Natural killer cell (primary cell): ENCODE results near the gene GAREM1. TPM values are rescaled to one million over a fixed set of nuclear protein-coding genes. Genes with fewer than 3 reads are reported as not detected.

Source experiments
- ATAC-seq, 3 donors: fragments of 150-1000 bp in 2 of 3; fragments of 200-7000 bp in 1 of 3; cut with Tn5 transposase; 1 replicate in 1 of 3; 2 replicates in 2 of 3; pipeline ENCODE4 v1.10.0; 2021; ENCODE audit warnings: mild to moderate bottlenecking in 2 of 3, moderate library complexity in 2 of 3
- DNase-seq, 2 donors: peaks; one replicate each; pipeline versions ENCODE4 v3.0.0 to v3.0.0-alpha.2; 2013 to 2021; ENCODE audit warnings: mixed read lengths in 1 of 2
- H3K27ac ChIP-seq: one replicate; pipeline ENCODE4 v1.5.1; 2013; ENCODE audit warnings: mild to moderate bottlenecking, low read length
- H3K27me3 ChIP-seq: one replicate; pipeline ENCODE4 v1.6.1; 2013; ENCODE audit warnings: low read length; ENCODE audit not compliant: control insufficient read depth, insufficient read depth
- H3K36me3 ChIP-seq: one replicate; pipeline ENCODE4 v1.6.1; 2013; ENCODE audit warnings: low read length; ENCODE audit not compliant: control insufficient read depth, insufficient read depth
- H3K4me1 ChIP-seq: one replicate; pipeline ENCODE4 v1.6.1; 2013; ENCODE audit warnings: low read length; ENCODE audit not compliant: control insufficient read depth, insufficient read depth
- H3K4me3 ChIP-seq: one replicate; pipeline ENCODE4 v1.5.1; 2013; ENCODE audit warnings: low read length
- H3K9me3 ChIP-seq: one replicate; pipeline ENCODE4 v1.6.1; 2013; ENCODE audit warnings: low read length; ENCODE audit not compliant: control insufficient read depth, insufficient read depth
- H3K27ac Mint-ChIP-seq, 2 donors: one replicate each; pipeline ENCODE4 v1.8.0; 2022; ENCODE audit warnings: mild to moderate bottlenecking in 2 of 2, mixed read lengths in 2 of 2, moderate library complexity in 1 of 2
- H3K27me3 Mint-ChIP-seq, 2 donors: one replicate each; pipeline ENCODE4 v1.8.0; 2022; ENCODE audit warnings: low read depth in 2 of 2, mixed read lengths in 2 of 2
- H3K36me3 Mint-ChIP-seq: one replicate; pipeline ENCODE4 v1.8.0; 2022; ENCODE audit warnings: mixed read lengths
- H3K4me1 Mint-ChIP-seq, 2 donors: one replicate each; pipeline ENCODE4 v1.8.0; 2022; ENCODE audit warnings: mixed read lengths in 2 of 2
- H3K4me3 Mint-ChIP-seq: one replicate; pipeline ENCODE4 v1.8.0; 2022; ENCODE audit warnings: mild to moderate bottlenecking, moderate library complexity, mixed read lengths
- H3K9me3 Mint-ChIP-seq, 2 donors: one replicate each; pipeline ENCODE4 v1.8.0; 2022; ENCODE audit warnings: mixed read lengths in 2 of 2
- CTCF ChIP-seq: fragments of 200-600 bp; IDR thresholded peaks from one replicate; pipeline ENCODE4 v1.8.0; 2022; ENCODE audit warnings: antibody characterized with exemption
- WGBS: methylation state at CpG from one replicate; pipeline ENCODE4 v1.1.7; 2013; ENCODE audit warnings: missing lambda C conversion rate; ENCODE audit not compliant: insufficient coverage; 5-methylcytosine and 5-hydroxymethylcytosine counted together
- intact Hi-C: fragments of 100-400 bp; cut with micrococcal nuclease; formaldehyde crosslinking; loops from one replicate; pipeline ENCODE4 v1.14.2; 2022
- total RNA-seq, 4 donors: library from RNA; stranded (reverse); fragments of 120-200 nt in 1 of 4; gene quantifications; one replicate each; pipeline versions ENCODE4 v1.2.3 to v1.2.4, GENCODE V29; 2013 to 2022

The GAREM1 gene
- total RNA-seq, 3 donors from 2014 or later (not counting 1 experiment from before 2014, with no cell fraction given): 0.09 TPM; not detected in 2

DNA sequence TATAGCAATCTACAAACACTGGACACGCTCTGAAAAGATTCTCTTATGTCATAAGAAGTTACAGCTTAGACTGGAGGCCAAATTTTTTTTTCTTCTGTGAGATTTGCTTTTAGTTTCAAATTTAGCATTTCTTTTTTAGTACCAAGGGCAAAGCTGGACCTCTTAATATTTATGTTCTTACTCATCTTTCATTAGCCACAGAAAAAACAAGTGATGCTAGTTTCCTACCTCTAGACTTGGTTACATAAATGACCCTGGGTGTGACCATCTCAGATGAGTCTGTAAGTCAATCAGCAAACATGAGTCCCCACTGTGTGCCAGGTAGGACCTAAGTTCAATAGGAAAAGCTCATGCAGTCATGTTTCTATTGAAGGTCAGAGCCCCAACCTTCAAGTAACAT, 186.4 kb downstream of the GAREM1 start:
- Mint-ChIP-seq H3K9me3 (no peaks in the 10 kb centered on the region), H3K4me1 (no peaks in the 10 kb centered on the region), H3K4me3 (no peak overlapping the region), H3K36me3 (no peaks in the 10 kb centered on the region), H3K27ac (no peak overlapping the region), H3K27me3 (peaks cover 0 to 5% of the 10 kb centered on the region in 2 donors)
- Histone ChIP-seq H3K4me1 (no peaks in the 10 kb centered on the region), H3K4me3 (no peak overlapping the region), H3K9me3 (no peaks in the 10 kb centered on the region), H3K27me3 (no peaks in the 10 kb centered on the region), H3K36me3 (no peaks in the 10 kb centered on the region), H3K27ac (no peak overlapping the region)
- intact Hi-C loops: no loop called here
- DNase-seq (no peak), ATAC-seq (no peak)
- WGBS: no CpG with 5 or more reads among the region's 1 CpG
- TF ChIP-seq CTCF: no peak

GRCh38 chr18:32280911-32281310, 189.8 kb downstream of the GAREM1 start:
- H3K4me3 ChIP-seq: no peak overlapping the region
- H3K9me3 ChIP-seq: no peaks in the 10 kb centered on the region
- DNase-seq: no peak
- WGBS: 98% methylated on average over 4 of the region's 4 CpGs
- intact Hi-C loops: no loop called here
- H3K27ac ChIP-seq: no peak overlapping the region
- H3K27me3 ChIP-seq: no peaks in the 10 kb centered on the region
- Mint-ChIP-seq H3K27ac (no peak overlapping the region), H3K9me3 (no peaks in the 10 kb centered on the region), H3K4me3 (no peak overlapping the region), H3K36me3 (no peaks in the 10 kb centered on the region), H3K27me3 (peaks cover 6 to 9% of the 10 kb centered on the region in 2 donors), H3K4me1 (no peaks in the 10 kb centered on the region)
- no peaks in the 10 kb centered on the region for H3K36me3 ChIP-seq
- TF ChIP-seq CTCF: no peak
- no peak for ATAC-seq
- no peaks in the 10 kb centered on the region for H3K4me1 ChIP-seq

GRCh38 chr18:32280188-32280783, 190.4 kb downstream of the GAREM1 start:
- no peaks in the 10 kb centered on the region for H3K9me3 Mint-ChIP-seq

More at GRCh38 chr18:32280188-32280783, 190.4 kb downstream of the GAREM1 start:
- Histone ChIP-seq H3K4me3 (no peak overlapping the region), H3K27me3 (no peaks in the 10 kb centered on the region), H3K9me3 (no peaks in the 10 kb centered on the region), H3K27ac (no peak overlapping the region), H3K4me1 (no peaks in the 10 kb centered on the region), H3K36me3 (no peaks in the 10 kb centered on the region)
- WGBS: 82% methylated on average over 4 of the region's 4 CpGs
- no peak for ATAC-seq
- no peaks in the 10 kb centered on the region for H3K4me1 Mint-ChIP-seq
- H3K27me3 Mint-ChIP-seq: peaks cover 5 to 6% of the 10 kb centered on the region in 2 donors
- intact Hi-C loops: no loop called here
- TF ChIP-seq CTCF: no peak
- no peak for DNase-seq
- H3K27ac Mint-ChIP-seq: no peak overlapping the region
- no peaks in the 10 kb centered on the region for H3K36me3 Mint-ChIP-seq
- H3K4me3 Mint-ChIP-seq: no peak overlapping the region
